22Rv1 (cell line): ENCODE measurements around the gene PRKAR1B.

Experiments used
- H3K27ac ChIP-seq: fragments of 450-650 bp; 2 replicates; pipeline ENCODE4 v1.5.1; 2017
- ZFX ChIP-seq: fragments of 450-650 bp; IDR thresholded peaks from 2 replicates; pipeline ENCODE4 v1.6.1; 2017; ENCODE audit warnings: antibody characterized with exemption, borderline replicate concordance
- TF ChIP-seq, protein P1 (sequence below): fragments of 450-650 bp; IDR thresholded peaks from 2 replicates; pipeline ENCODE4 v1.5.1; 2017; ENCODE audit warnings: mild to moderate bottlenecking

The PRKAR1B gene

DNA sequence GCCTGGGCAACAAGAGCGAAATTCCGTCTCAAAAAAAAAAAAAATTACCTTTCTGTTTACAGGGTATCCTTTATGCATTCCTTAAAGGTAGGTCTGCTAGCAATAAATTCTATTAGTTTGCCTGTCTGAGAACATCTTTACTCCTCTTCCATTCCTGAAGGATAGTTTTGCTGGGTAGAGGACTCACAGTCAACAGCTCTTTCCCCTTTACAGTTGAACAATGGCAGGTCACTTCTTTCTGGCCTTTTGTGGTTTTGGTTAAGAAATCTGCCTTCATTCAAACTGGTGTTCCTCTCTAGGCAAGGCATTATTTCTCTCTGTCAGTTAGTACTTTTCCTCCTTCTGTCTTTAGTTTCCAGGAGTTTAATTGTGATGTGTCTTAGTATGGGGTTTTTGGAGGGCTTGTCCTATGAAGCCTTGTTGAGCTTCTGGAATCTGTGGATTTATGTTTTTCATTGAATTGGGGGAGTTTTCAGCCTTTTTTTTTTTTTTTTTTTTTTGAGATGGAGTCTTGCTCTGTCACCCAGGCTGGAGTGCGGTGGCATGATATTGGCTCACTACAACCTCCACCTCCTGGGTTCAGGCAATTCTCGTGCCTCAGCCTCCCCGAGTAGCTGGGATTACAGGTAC, 5.3 kb downstream of the PRKAR1B start:
- TF ChIP-seq ZFX: no peak
- TF ChIP-seq, protein P1, sequence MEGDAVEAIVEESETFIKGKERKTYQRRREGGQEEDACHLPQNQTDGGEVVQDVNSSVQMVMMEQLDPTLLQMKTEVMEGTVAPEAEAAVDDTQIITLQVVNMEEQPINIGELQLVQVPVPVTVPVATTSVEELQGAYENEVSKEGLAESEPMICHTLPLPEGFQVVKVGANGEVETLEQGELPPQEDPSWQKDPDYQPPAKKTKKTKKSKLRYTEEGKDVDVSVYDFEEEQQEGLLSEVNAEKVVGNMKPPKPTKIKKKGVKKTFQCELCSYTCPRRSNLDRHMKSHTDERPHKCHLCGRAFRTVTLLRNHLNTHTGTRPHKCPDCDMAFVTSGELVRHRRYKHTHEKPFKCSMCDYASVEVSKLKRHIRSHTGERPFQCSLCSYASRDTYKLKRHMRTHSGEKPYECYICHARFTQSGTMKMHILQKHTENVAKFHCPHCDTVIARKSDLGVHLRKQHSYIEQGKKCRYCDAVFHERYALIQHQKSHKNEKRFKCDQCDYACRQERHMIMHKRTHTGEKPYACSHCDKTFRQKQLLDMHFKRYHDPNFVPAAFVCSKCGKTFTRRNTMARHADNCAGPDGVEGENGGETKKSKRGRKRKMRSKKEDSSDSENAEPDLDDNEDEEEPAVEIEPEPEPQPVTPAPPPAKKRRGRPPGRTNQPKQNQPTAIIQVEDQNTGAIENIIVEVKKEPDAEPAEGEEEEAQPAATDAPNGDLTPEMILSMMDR: no peak
- H3K27ac ChIP-seq: no peak overlapping the region

DNA sequence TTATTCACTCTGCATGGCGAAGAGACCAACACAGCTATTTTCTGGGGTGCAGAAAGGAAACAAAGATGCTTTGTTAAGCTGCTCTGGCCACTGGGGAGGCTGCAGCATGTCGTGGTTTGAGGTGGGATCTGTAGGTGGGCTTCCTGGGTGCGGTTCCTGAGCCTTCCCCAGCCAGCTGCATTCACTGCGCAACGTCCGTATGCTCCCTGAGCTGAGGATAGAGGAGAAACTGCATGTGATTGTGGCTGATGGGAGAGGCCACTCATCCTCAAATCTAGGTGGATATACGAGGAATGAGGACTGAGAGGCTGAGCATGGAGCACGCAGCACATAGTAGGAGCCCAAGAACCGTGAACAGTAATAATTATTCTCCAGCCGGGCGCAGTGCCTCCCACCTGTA, 10.4 kb downstream of the PRKAR1B start:
- H3K27ac ChIP-seq: no peak overlapping the region
- TF ChIP-seq, protein P1: no peak
- no peak for TF ChIP-seq ZFX

DNA sequence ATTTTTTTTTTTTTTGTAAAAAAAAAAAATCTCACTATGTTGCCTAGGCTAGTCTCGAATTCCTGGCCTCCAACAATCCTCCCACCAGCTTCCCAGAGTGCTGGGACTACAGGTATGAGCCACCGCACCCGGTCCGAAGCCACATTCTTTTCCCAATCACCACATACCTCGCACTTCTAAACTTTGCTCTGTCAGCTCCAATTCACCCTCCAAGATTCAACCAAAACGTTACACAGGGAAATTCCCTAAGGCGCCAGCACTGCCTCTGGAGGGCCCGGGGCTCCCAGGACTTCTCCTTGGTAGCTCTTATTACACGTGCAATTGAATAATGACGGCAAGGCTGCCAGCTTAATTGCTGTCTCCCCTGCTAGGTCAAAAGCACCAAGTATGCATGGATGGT, 10.9 kb downstream of the PRKAR1B start:
- TF ChIP-seq, protein P1: no peak
- TF ChIP-seq ZFX: no peak
- H3K27ac ChIP-seq: no peak overlapping the region

DNA sequence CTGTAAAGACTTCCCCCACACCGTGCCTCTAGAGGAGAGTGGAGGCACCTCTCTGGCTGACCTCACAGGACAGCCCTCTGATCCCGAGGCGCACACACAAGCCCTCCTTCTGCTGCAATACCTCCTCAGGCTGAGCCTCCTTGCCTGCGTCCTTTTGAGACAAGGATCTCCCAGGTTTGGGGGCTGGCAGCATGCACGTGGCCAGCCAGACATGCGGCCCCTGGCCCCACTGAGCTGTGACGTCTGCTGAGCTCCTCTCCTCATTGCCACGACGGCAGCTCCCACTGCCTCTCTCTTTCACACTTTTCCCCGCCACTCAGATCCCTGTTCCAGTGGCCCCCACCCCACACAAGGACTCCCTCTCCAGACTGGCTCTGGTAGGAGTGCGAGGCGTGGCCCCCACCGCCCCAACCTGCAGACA, 12.8 kb downstream of the PRKAR1B start:
- no peak overlapping the region for H3K27ac ChIP-seq
- TF ChIP-seq ZFX: no peak
- TF ChIP-seq, protein P1: no peak

DNA sequence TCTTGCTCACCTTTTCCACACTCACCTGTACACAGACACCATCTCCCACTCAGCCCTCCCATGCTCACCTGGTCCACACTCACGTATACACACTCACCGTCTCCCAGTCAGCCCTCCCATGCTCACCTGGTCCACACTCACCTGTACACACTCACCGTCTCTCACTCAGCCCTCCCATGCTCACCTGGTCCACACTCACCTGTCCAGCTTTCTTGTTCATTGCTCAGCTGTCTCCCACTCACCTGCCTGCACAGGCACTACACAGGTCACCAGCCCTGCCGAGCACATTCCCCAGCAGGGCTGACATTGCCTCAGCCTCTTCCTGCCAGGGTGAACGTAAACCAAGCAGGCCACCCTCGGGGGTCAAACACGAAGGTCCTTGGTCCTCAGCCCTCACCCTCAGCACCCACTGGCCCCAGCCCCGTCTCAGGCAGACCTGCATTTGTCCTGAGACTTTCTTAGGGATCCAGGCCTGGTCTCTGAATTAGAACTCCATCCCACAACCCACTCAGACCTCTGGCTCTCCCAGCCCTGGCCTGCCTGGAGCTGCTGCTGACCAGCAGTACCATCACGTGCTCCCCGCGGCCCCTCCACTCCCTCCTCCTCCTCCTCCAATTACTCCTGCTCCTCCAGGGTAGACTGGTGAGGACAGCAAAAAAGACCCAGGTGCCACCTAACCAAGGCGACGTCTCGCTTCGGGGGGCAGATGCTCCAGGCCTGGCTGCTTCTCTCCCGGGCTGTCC, 13.4 kb downstream of the PRKAR1B start:
- TF ChIP-seq, protein P1: no peak
- TF ChIP-seq ZFX: no peak
- no peak overlapping the region for H3K27ac ChIP-seq

DNA sequence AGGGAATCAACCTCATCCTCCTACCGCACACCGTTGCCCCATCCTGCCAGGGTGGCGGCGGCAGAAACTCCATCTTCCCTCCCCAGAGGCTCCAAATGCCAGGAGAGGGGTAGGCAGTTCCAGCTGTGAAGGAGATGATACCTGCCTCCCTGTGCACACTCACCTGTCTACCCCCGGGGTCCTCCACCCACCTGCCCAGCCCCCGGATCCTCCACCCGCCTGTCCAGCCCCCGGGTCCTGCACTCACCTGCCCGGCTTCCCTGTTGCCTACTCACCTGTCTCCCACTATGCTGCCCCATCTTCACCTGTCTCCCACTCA, 14.0 kb downstream of the PRKAR1B start:
- TF ChIP-seq ZFX: no peak
- TF ChIP-seq, protein P1: no peak
- no peak overlapping the region for H3K27ac ChIP-seq

DNA sequence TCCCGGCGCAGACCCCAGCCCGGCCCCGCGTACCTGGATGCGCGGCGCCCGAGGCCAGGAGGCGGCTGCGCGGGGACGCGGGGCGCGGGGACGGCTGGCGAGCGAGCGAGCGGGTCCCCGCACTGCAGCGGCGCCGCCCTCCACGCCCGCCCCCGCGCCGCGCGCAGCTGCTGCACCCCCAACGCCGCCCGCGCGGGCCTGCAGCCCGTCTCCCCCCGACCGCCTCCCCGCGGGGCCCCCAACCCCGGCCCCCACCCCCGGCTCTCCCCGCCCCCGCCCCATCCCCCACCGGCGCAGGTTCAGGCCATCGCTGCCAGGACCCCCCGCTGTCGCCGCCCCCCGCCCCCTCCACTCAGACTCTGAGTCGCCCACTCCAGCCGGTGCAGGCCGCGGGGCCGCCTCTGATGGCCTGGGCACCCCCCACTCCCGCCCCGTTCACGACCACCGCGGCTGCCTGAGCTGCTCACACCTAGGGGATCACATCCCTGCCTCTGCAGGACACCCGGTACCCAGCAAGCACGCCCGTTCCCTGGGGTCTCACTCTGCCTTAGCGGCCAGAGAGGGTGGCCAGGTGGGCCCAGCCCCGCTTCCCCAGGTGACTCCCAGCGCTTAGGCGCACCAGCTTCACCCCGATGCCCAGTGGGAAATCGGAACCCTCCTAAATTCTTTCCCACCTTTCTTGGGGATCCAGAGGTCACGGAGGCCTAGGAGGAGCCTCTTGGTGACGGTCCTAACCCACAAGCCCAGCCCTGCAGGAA, 14.5 kb downstream of the PRKAR1B start:
- H3K27ac ChIP-seq: no peak overlapping the region
- TF ChIP-seq ZFX: no peak
- TF ChIP-seq, protein P1: no peak
